ENCODE results near the gene MRTFB.

MRTFB gene

GRCh38 chr16:14194721-14195120 is 123.6 kb downstream of the MRTFB start:
- H3K27ac ChIP-seq (ENCODE audit: low read depth, low read length): no peak overlapping the region
- H3K9ac ChIP-seq (ENCODE audit: low read depth, low read length): no peak overlapping the region
- 95% methylated on average over 5 of the region's 5 CpGs for WGBS
- no peaks in the 10 kb centered on the region for H3K4me1 ChIP-seq (ENCODE audit: insufficient read depth, low read length)
- no peaks in the 10 kb centered on the region for H3K27me3 ChIP-seq (ENCODE audit: insufficient read depth, low read length)
- H3K4me3 ChIP-seq (ENCODE audit: low read length): no peak overlapping the region
- no peaks in the 10 kb centered on the region for H3K36me3 ChIP-seq (ENCODE audit: insufficient read depth, low read length)
- no peaks in the 10 kb centered on the region for H3K9me3 ChIP-seq (ENCODE audit: insufficient read depth, low read depth, low read length)

- no peaks in the 10 kb centered on the region for H3K27me3 ChIP-seq (ENCODE audit: insufficient read depth, low read length)
- H3K4me1 ChIP-seq (ENCODE audit: insufficient read depth, low read length): no peaks in the 10 kb centered on the region
- no peak overlapping the region for H3K27ac ChIP-seq (ENCODE audit: low read depth, low read length)
- WGBS: 93% methylated on average over 2 of the region's 2 CpGs
- no peaks in the 10 kb centered on the region for H3K36me3 ChIP-seq (ENCODE audit: insufficient read depth, low read length)
- H3K9ac ChIP-seq (ENCODE audit: low read depth, low read length): no peak overlapping the region
- H3K4me3 ChIP-seq (ENCODE audit: low read length): no peak overlapping the region
- no peaks in the 10 kb centered on the region for H3K9me3 ChIP-seq (ENCODE audit: insufficient read depth, low read depth, low read length)
These were observed 124.9 kb downstream of the MRTFB start for GRCh38 chr16:14196011-14196410.

- H3K27ac ChIP-seq (ENCODE audit: low read depth, low read length): no peak overlapping the region
These were observed 125.4 kb downstream of the MRTFB start for GRCh38 chr16:14196539-14196938.

GRCh38 chr16:14198012-14198411 is 126.9 kb downstream of the MRTFB start:
- Histone ChIP-seq H3K36me3 (ENCODE audit: insufficient read depth, low read length) (no peaks in the 10 kb centered on the region), H3K27me3 (ENCODE audit: insufficient read depth, low read length) (no peaks in the 10 kb centered on the region), H3K4me3 (ENCODE audit: low read length) (no peak overlapping the region), H3K9ac (ENCODE audit: low read depth, low read length) (no peak overlapping the region), H3K27ac (ENCODE audit: low read depth, low read length) (no peak overlapping the region), H3K4me1 (ENCODE audit: insufficient read depth, low read length) (no peaks in the 10 kb centered on the region), H3K9me3 (ENCODE audit: insufficient read depth, low read depth, low read length) (no peaks in the 10 kb centered on the region)

More at GRCh38 chr16:14196539-14196938, 125.4 kb downstream of the MRTFB start:
- H3K9ac ChIP-seq (ENCODE audit: low read depth, low read length): no peak overlapping the region
- H3K9me3 ChIP-seq (ENCODE audit: insufficient read depth, low read depth, low read length): no peaks in the 10 kb centered on the region
- no peaks in the 10 kb centered on the region for H3K36me3 ChIP-seq (ENCODE audit: insufficient read depth, low read length)
- no peaks in the 10 kb centered on the region for H3K4me1 ChIP-seq (ENCODE audit: insufficient read depth, low read length)
- no peaks in the 10 kb centered on the region for H3K27me3 ChIP-seq (ENCODE audit: insufficient read depth, low read length)
- H3K4me3 ChIP-seq (ENCODE audit: low read length): no peak overlapping the region

- Histone ChIP-seq H3K27ac (ENCODE audit: low read depth, low read length) (no peak overlapping the region), H3K36me3 (ENCODE audit: insufficient read depth, low read length) (no peaks in the 10 kb centered on the region), H3K9ac (ENCODE audit: low read depth, low read length) (no peak overlapping the region), H3K4me1 (ENCODE audit: insufficient read depth, low read length) (no peaks in the 10 kb centered on the region), H3K27me3 (ENCODE audit: insufficient read depth, low read length) (no peaks in the 10 kb centered on the region), H3K4me3 (ENCODE audit: low read length) (no peak overlapping the region), H3K9me3 (ENCODE audit: insufficient read depth, low read depth, low read length) (no peaks in the 10 kb centered on the region)
- WGBS: no CpG with 5 or more reads among the region's 1 CpG
These were observed 127.5 kb downstream of the MRTFB start for GRCh38 chr16:14198572-14198971.

GRCh38 chr16:14199199-14199598 is 128.1 kb downstream of the MRTFB start:
- no peak overlapping the region for H3K9ac ChIP-seq (ENCODE audit: low read depth, low read length)
- no peak overlapping the region for H3K4me3 ChIP-seq (ENCODE audit: low read length)
- H3K36me3 ChIP-seq (ENCODE audit: insufficient read depth, low read length): no peaks in the 10 kb centered on the region
- H3K4me1 ChIP-seq (ENCODE audit: insufficient read depth, low read length): no peaks in the 10 kb centered on the region
- no peaks in the 10 kb centered on the region for H3K9me3 ChIP-seq (ENCODE audit: insufficient read depth, low read depth, low read length)
- 91% methylated on average over 4 of the region's 4 CpGs for WGBS
- H3K27ac ChIP-seq (ENCODE audit: low read depth, low read length): no peak overlapping the region
- H3K27me3 ChIP-seq (ENCODE audit: insufficient read depth, low read length): no peaks in the 10 kb centered on the region

GRCh38 chr16:14199624-14200023 is 128.5 kb downstream of the MRTFB start:
- no peaks in the 10 kb centered on the region for H3K4me1 ChIP-seq (ENCODE audit: insufficient read depth, low read length)
- no peaks in the 10 kb centered on the region for H3K36me3 ChIP-seq (ENCODE audit: insufficient read depth, low read length)
- no peaks in the 10 kb centered on the region for H3K9me3 ChIP-seq (ENCODE audit: insufficient read depth, low read depth, low read length)
- no peak overlapping the region for H3K9ac ChIP-seq (ENCODE audit: low read depth, low read length)
- no CpG with 5 or more reads among the region's 1 CpG for WGBS
- H3K27ac ChIP-seq (ENCODE audit: low read depth, low read length): no peak overlapping the region
- no peaks in the 10 kb centered on the region for H3K27me3 ChIP-seq (ENCODE audit: insufficient read depth, low read length)
- no peak overlapping the region for H3K4me3 ChIP-seq (ENCODE audit: low read length)

- Histone ChIP-seq H3K9me3 (ENCODE audit: insufficient read depth, low read depth, low read length) (no peaks in the 10 kb centered on the region), H3K27me3 (ENCODE audit: insufficient read depth, low read length) (no peaks in the 10 kb centered on the region), H3K27ac (ENCODE audit: low read depth, low read length) (no peak overlapping the region), H3K4me1 (ENCODE audit: insufficient read depth, low read length) (no peaks in the 10 kb centered on the region), H3K4me3 (ENCODE audit: low read length) (no peak overlapping the region), H3K9ac (ENCODE audit: low read depth, low read length) (no peak overlapping the region), H3K36me3 (ENCODE audit: insufficient read depth, low read length) (no peaks in the 10 kb centered on the region)
- WGBS: 100% methylated on average over 2 of the region's 3 CpGs
These were observed 131.0 kb downstream of the MRTFB start for GRCh38 chr16:14202095-14202494.

- Histone ChIP-seq H3K9ac (ENCODE audit: low read depth, low read length) (no peak overlapping the region), H3K36me3 (ENCODE audit: insufficient read depth, low read length) (no peaks in the 10 kb centered on the region), H3K4me3 (ENCODE audit: low read length) (no peak overlapping the region), H3K4me1 (ENCODE audit: insufficient read depth, low read length) (no peaks in the 10 kb centered on the region), H3K27ac (ENCODE audit: low read depth, low read length) (no peak overlapping the region), H3K27me3 (ENCODE audit: insufficient read depth, low read length) (no peaks in the 10 kb centered on the region), H3K9me3 (ENCODE audit: insufficient read depth, low read depth, low read length) (no peaks in the 10 kb centered on the region)
These were observed 131.6 kb downstream of the MRTFB start for GRCh38 chr16:14202697-14203096.

GRCh38 chr16:14203166-14203565 is 132.0 kb downstream of the MRTFB start:
- H3K27ac ChIP-seq (ENCODE audit: low read depth, low read length): no peak overlapping the region
- H3K4me1 ChIP-seq (ENCODE audit: insufficient read depth, low read length): no peaks in the 10 kb centered on the region
- 90% methylated on average over 1 of the region's 2 CpGs for WGBS
- no peak overlapping the region for H3K9ac ChIP-seq (ENCODE audit: low read depth, low read length)
- no peaks in the 10 kb centered on the region for H3K36me3 ChIP-seq (ENCODE audit: insufficient read depth, low read length)
- H3K9me3 ChIP-seq (ENCODE audit: insufficient read depth, low read depth, low read length): no peaks in the 10 kb centered on the region
- H3K4me3 ChIP-seq (ENCODE audit: low read length): no peak overlapping the region
- no peaks in the 10 kb centered on the region for H3K27me3 ChIP-seq (ENCODE audit: insufficient read depth, low read length)

GRCh38 chr16:14205666-14206065 is 134.5 kb downstream of the MRTFB start:
- peaks cover 5% of the 10 kb centered on the region for H3K36me3 ChIP-seq (ENCODE audit: insufficient read depth, low read length)
- WGBS: 95% methylated on average over 3 of the region's 3 CpGs
- H3K9ac ChIP-seq (ENCODE audit: low read depth, low read length): no peak overlapping the region
- no peaks in the 10 kb centered on the region for H3K9me3 ChIP-seq (ENCODE audit: insufficient read depth, low read depth, low read length)
- H3K4me3 ChIP-seq (ENCODE audit: low read length): no peak overlapping the region
- H3K4me1 ChIP-seq (ENCODE audit: insufficient read depth, low read length): no peaks in the 10 kb centered on the region
- H3K27ac ChIP-seq (ENCODE audit: low read depth, low read length): no peak overlapping the region
- no peaks in the 10 kb centered on the region for H3K27me3 ChIP-seq (ENCODE audit: insufficient read depth, low read length)

GRCh38 chr16:14211856-14212543 is 140.9 kb downstream of the MRTFB start:
- Histone ChIP-seq H3K4me1 (ENCODE audit: insufficient read depth, low read length) (no peaks in the 10 kb centered on the region), H3K27me3 (ENCODE audit: insufficient read depth, low read length) (no peaks in the 10 kb centered on the region), H3K36me3 (ENCODE audit: insufficient read depth, low read length) (peaks cover 53% of the 10 kb centered on the region), H3K27ac (ENCODE audit: low read depth, low read length) (no peak overlapping the region), H3K9ac (ENCODE audit: low read depth, low read length) (no peak overlapping the region), H3K4me3 (ENCODE audit: low read length) (no peak overlapping the region), H3K9me3 (ENCODE audit: insufficient read depth, low read depth, low read length) (no peaks in the 10 kb centered on the region)
- WGBS: 95% methylated on average over 5 of the region's 6 CpGs

All from HUES64 (cell line).